Natural killer cell (primary cell): ENCODE measurements around the gene FBXW2. TPM values are rescaled to one million over a fixed set of nuclear protein-coding genes. Genes with fewer than 3 reads are reported as not detected.

Source experiments
- ATAC-seq, 3 donors: fragments of 150-1000 bp in 2 of 3; fragments of 200-7000 bp in 1 of 3; cut with Tn5 transposase; 1 replicate in 1 of 3; 2 replicates in 2 of 3; pipeline ENCODE4 v1.10.0; 2021; ENCODE audit warnings: mild to moderate bottlenecking in 2 of 3, moderate library complexity in 2 of 3
- DNase-seq, 2 donors: peaks; one replicate each; pipeline versions ENCODE4 v3.0.0 to v3.0.0-alpha.2; 2013 to 2021; ENCODE audit warnings: mixed read lengths in 1 of 2
- H3K27ac ChIP-seq: one replicate; pipeline ENCODE4 v1.5.1; 2013; ENCODE audit warnings: mild to moderate bottlenecking, low read length
- H3K27me3 ChIP-seq: one replicate; pipeline ENCODE4 v1.6.1; 2013; ENCODE audit warnings: low read length; ENCODE audit not compliant: control insufficient read depth, insufficient read depth
- H3K36me3 ChIP-seq: one replicate; pipeline ENCODE4 v1.6.1; 2013; ENCODE audit warnings: low read length; ENCODE audit not compliant: control insufficient read depth, insufficient read depth
- H3K4me1 ChIP-seq: one replicate; pipeline ENCODE4 v1.6.1; 2013; ENCODE audit warnings: low read length; ENCODE audit not compliant: control insufficient read depth, insufficient read depth
- H3K4me3 ChIP-seq: one replicate; pipeline ENCODE4 v1.5.1; 2013; ENCODE audit warnings: low read length
- H3K9me3 ChIP-seq: one replicate; pipeline ENCODE4 v1.6.1; 2013; ENCODE audit warnings: low read length; ENCODE audit not compliant: control insufficient read depth, insufficient read depth
- H3K27ac Mint-ChIP-seq, 2 donors: one replicate each; pipeline ENCODE4 v1.8.0; 2022; ENCODE audit warnings: mild to moderate bottlenecking in 2 of 2, mixed read lengths in 2 of 2, moderate library complexity in 1 of 2
- H3K27me3 Mint-ChIP-seq, 2 donors: one replicate each; pipeline ENCODE4 v1.8.0; 2022; ENCODE audit warnings: low read depth in 2 of 2, mixed read lengths in 2 of 2
- H3K36me3 Mint-ChIP-seq: one replicate; pipeline ENCODE4 v1.8.0; 2022; ENCODE audit warnings: mixed read lengths
- H3K4me1 Mint-ChIP-seq, 2 donors: one replicate each; pipeline ENCODE4 v1.8.0; 2022; ENCODE audit warnings: mixed read lengths in 2 of 2
- H3K4me3 Mint-ChIP-seq: one replicate; pipeline ENCODE4 v1.8.0; 2022; ENCODE audit warnings: mild to moderate bottlenecking, moderate library complexity, mixed read lengths
- H3K9me3 Mint-ChIP-seq, 2 donors: one replicate each; pipeline ENCODE4 v1.8.0; 2022; ENCODE audit warnings: mixed read lengths in 2 of 2
- CTCF ChIP-seq: fragments of 200-600 bp; IDR thresholded peaks from one replicate; pipeline ENCODE4 v1.8.0; 2022; ENCODE audit warnings: antibody characterized with exemption
- WGBS: methylation state at CpG from one replicate; pipeline ENCODE4 v1.1.7; 2013; ENCODE audit warnings: missing lambda C conversion rate; ENCODE audit not compliant: insufficient coverage; 5-methylcytosine and 5-hydroxymethylcytosine counted together
- intact Hi-C: fragments of 100-400 bp; cut with micrococcal nuclease; formaldehyde crosslinking; loops from one replicate; pipeline ENCODE4 v1.14.2; 2022
- total RNA-seq, 4 donors: library from RNA; stranded (reverse); fragments of 120-200 nt in 1 of 4; gene quantifications; one replicate each; pipeline versions ENCODE4 v1.2.3 to v1.2.4, GENCODE V29; 2013 to 2022

The FBXW2 gene
- total RNA-seq, 3 donors from 2014 or later (not counting 1 experiment from before 2014, with no cell fraction given), result 88.3 to 122 (median 92.6) TPM

DNA sequence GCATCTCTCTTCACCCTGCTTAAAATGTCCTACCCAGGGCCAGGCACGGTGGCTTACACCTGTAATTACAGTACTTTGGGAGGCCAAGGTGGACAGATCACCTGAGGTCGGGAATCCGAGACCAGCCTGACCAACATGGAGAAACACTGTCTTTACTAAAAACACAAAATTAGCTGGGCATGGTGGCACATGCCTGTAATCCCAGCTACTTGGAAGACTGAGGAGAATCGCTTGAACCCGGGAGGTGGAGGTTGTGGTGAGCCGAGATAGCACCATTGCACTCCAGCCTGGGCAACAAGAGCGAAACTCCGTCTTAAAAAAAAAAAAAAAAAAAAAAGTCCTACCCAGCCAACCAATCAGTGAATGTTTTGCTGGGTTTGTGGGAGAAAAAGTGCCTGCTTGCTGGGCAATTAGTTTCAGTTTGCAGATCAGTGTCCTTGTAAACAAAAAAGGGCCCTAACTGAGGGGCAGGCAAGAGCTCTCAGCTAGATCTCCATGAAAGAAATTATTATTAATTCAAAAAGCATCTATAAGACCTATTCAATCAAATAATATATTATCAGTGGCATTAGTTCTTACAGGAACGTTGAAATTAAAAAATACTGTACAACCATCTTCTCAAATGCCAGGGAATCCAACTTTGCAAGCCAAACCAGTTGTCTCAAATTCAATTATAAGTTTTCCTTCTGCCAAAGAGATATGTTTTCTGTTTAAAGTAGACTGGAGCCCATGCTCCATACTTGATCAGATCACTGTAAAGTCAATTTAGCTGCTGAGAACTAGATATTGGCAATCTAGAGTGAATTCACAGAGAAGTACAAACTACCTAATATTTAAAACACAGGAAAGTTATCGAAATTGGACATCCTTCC lies 82.9 kb downstream of the FBXW2 start:
- Mint-ChIP-seq H3K4me1 (peaks cover 26 to 48% of the 10 kb centered on the region in 2 donors), H3K9me3 (no peaks in the 10 kb centered on the region), H3K27ac (peak overlapping the region; percentile 90 to 94), H3K27me3 (no peaks in the 10 kb centered on the region), H3K4me3 (peak overlapping the region; percentile 95), H3K36me3 (no peaks in the 10 kb centered on the region)
- Histone ChIP-seq H3K4me1 (peaks cover 27% of the 10 kb centered on the region), H3K4me3 (peak overlapping the region; percentile 51), H3K36me3 (no peaks in the 10 kb centered on the region), H3K27me3 (no peaks in the 10 kb centered on the region), H3K27ac (peak overlapping the region; percentile 83), H3K9me3 (no peaks in the 10 kb centered on the region)
- DNase-seq (peak; percentile 27 to 76), ATAC-seq (peak in 2 of 3 donors; percentile 3 to 16)
- intact Hi-C loops, result loop anchor here (5.0 kb wide), 2 partner anchors 217 to 492 kb away; partner anchors contain the start of genes RAB14 and TRAF1
- no peak for TF ChIP-seq CTCF
- 19% methylated on average over 7 of the region's 10 CpGs for WGBS

DNA sequence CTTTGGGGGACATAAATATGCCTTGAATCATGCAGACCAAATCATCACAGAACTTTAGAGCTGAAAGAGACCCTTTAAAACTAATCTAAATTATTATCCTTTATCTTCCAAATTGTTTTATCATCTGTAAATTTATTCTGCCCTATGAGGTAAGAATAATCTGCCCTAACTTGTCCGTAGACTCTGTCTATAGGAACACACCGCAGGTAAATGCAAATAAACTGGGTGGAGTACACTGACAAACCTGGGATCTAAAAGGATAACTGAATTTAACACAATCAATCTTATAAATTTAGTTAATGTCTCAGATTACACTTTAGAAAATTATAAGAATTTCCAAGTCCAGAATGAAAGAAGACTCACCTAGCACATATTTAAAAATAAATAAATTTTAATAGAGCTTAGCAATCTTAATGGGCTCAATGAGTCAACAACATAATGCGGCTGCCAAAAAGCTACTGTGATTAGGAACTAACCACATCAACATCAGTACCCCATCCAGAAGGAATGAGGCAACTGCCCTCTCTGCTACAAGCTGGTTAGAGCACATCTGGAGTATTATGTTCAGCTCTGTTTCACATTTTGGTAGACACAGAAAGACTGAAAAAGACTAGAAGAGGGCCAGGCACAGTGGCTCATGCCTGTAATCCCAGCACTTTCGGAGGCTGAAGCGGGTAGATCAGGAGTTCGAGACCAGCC lies 84.5 kb downstream of the FBXW2 start:
- TF ChIP-seq CTCF, result no peak
- DNase-seq, result no peak

GRCh38 chr9:120707170-120707569 lies 86.0 kb downstream of the FBXW2 start:
- H3K36me3 ChIP-seq, result peaks cover 2% of the 10 kb centered on the region
- DNase-seq, result no peak
- H3K4me1 ChIP-seq, result peaks cover 15% of the 10 kb centered on the region
- H3K9me3 ChIP-seq, result no peaks in the 10 kb centered on the region
- WGBS, result 82% methylated on average over 1 of the region's 2 CpGs
- H3K4me3 Mint-ChIP-seq, result no peak overlapping the region
- no peaks in the 10 kb centered on the region for H3K27me3 ChIP-seq
- H3K27ac Mint-ChIP-seq, result no peak overlapping the region
- H3K27ac ChIP-seq, result no peak overlapping the region
- intact Hi-C loops, result no loop called here
- no peak overlapping the region for H3K4me3 ChIP-seq
- TF ChIP-seq CTCF, result no peak
- ATAC-seq, result no peak
- H3K4me1 Mint-ChIP-seq, result peaks cover 17 to 37% of the 10 kb centered on the region in 2 donors
- H3K9me3 Mint-ChIP-seq, result no peaks in the 10 kb centered on the region
- no peaks in the 10 kb centered on the region for H3K27me3 Mint-ChIP-seq
- peaks cover 7% of the 10 kb centered on the region for H3K36me3 Mint-ChIP-seq

More for the DNA sequence above, 84.5 kb downstream of the FBXW2 start:
- Mint-ChIP-seq H3K9me3 (no peaks in the 10 kb centered on the region), H3K27me3 (no peaks in the 10 kb centered on the region), H3K36me3 (peaks cover 7% of the 10 kb centered on the region), H3K27ac (peak overlapping the region; percentile 90 to 94), H3K4me3 (peak overlapping the region; percentile 95), H3K4me1 (peaks cover 31 to 52% of the 10 kb centered on the region in 2 donors)
- no peak overlapping the region for H3K27ac ChIP-seq
- peaks cover 21% of the 10 kb centered on the region for H3K4me1 ChIP-seq
- no peak overlapping the region for H3K4me3 ChIP-seq
- H3K36me3 ChIP-seq, result no peaks in the 10 kb centered on the region
- H3K27me3 ChIP-seq, result no peaks in the 10 kb centered on the region
- ATAC-seq, result no peak
- intact Hi-C loops, result no loop called here
- WGBS, result 95% methylated on average over 4 of the region's 6 CpGs
- no peaks in the 10 kb centered on the region for H3K9me3 ChIP-seq

Other genes starting within 250 kb of the FBXW2 start
- 10 to 100 TPM; 81.5 to 95.7 (median 82.4) TPM for gene CDK5RAP2, start 213.2 kb downstream of the FBXW2 start, total RNA-seq
- 10 to 100 TPM; 17.5 to 25.9 (median 22.3) TPM for gene MEGF9, start 78.9 kb downstream of the FBXW2 start, total RNA-seq
- 10 to 100 TPM; 24.6 to 41.2 (median 37.1) TPM for gene PSMD5, start 49.5 kb upstream of the FBXW2 start, total RNA-seq
- gene PHF19, start 83.8 kb upstream of the FBXW2 start, total RNA-seq, result 10 to 100 TPM; 34.1 to 54.0 (median 47.8) TPM
- gene TRAF1, start 133.4 kb upstream of the FBXW2 start, total RNA-seq, result 10 to 100 TPM; 23.4 to 33.9 (median 30.5) TPM